CD14-positive monocyte (primary cell): ENCODE data around the gene DTNBP1. TPM values are rescaled to one million over a fixed set of nuclear protein-coding genes. Genes with fewer than 3 reads are reported as not detected.

Experiments used
- DNase-seq, 3 donors: peaks; one replicate each; pipeline ENCODE4 v3.0.0-alpha.2; 2011 to 2022
- H2AFZ ChIP-seq: 2 replicates; pipeline ENCODE4 v1.6.0; 2012; ENCODE audit warnings: mild to moderate bottlenecking, low read depth, low read length, inconsistent platforms; ENCODE audit not compliant: insufficient read depth, poor library complexity, severe bottlenecking
- H3K27ac ChIP-seq, 2 donors: 1 replicate in 1 of 2; 2 replicates in 1 of 2; pipeline ENCODE4 v1.5.1; 2012 to 2013; ENCODE audit warnings: low read length in 2 of 2, control low read depth in 1 of 2, inconsistent platforms in 1 of 2, low read depth in 1 of 2, mild to moderate bottlenecking in 1 of 2
- H3K27me3 ChIP-seq, 2 donors: one replicate each; pipeline versions ENCODE4 v1.6.0 to v1.6.1; 2011 to 2013; ENCODE audit warnings: low read length in 2 of 2; ENCODE audit not compliant: control insufficient read depth in 2 of 2, insufficient read depth in 2 of 2
- H3K36me3 ChIP-seq, 2 donors: replicated peaks in 1 of 2; 1 replicate in 1 of 2; 2 replicates in 1 of 2; pipeline versions ENCODE4 v1.5.1 to v1.6.1; 2012 to 2013; ENCODE audit warnings: low read length in 2 of 2, control low read depth in 1 of 2, inconsistent platforms in 1 of 2, mild to moderate bottlenecking in 1 of 2; ENCODE audit not compliant: insufficient read depth in 2 of 2, control insufficient read depth in 1 of 2
- H3K4me1 ChIP-seq, 2 donors: 1 replicate in 1 of 2; 2 replicates in 1 of 2; pipeline versions ENCODE4 v1.5.1 to v1.6.1; 2012 to 2013; ENCODE audit warnings: low read length in 2 of 2, control low read depth in 1 of 2, inconsistent platforms in 1 of 2, mild to moderate bottlenecking in 1 of 2, moderate library complexity in 1 of 2; ENCODE audit not compliant: insufficient read depth in 2 of 2, control insufficient read depth in 1 of 2
- H3K4me2 ChIP-seq: replicated peaks from 2 replicates; pipeline ENCODE3; 2012; ENCODE audit warnings: low read length, moderate library complexity, mild to moderate bottlenecking; ENCODE audit not compliant: poor library complexity, severe bottlenecking; ENCODE audit errors: extremely low read depth
- H3K4me3 ChIP-seq, 3 experiments: fragments of 200-600 bp in 1 of 3; sonication (generic) in 1 of 3; replicated peaks in 1 of 3; 1 replicate in 2 of 3; 2 replicates in 1 of 3; pipeline ENCODE4 v1.5.1; 2011 to 2013; ENCODE audit warnings: low read length in 3 of 3, mild to moderate bottlenecking in 3 of 3, control low read depth in 2 of 3, low read depth in 2 of 3, inconsistent platforms in 1 of 3, moderate library complexity in 1 of 3
- H3K79me2 ChIP-seq: 2 replicates; pipeline ENCODE4 v1.6.0; 2012; ENCODE audit warnings: mild to moderate bottlenecking, control low read depth, inconsistent platforms, low read length, moderate library complexity; ENCODE audit not compliant: insufficient read depth
- H3K9ac ChIP-seq: 2 replicates; pipeline ENCODE4 v1.6.0; 2017; ENCODE audit warnings: low read length, mild to moderate bottlenecking; ENCODE audit not compliant: insufficient read depth, poor library complexity, severe bottlenecking
- H3K9me3 ChIP-seq, 2 donors: replicated peaks in 1 of 2; 1 replicate in 1 of 2; 2 replicates in 1 of 2; pipeline versions ENCODE4 v1.5.1 to v1.6.1; 2012 to 2013; ENCODE audit warnings: low read length in 2 of 2, control low read depth in 1 of 2; ENCODE audit not compliant: control insufficient read depth in 1 of 2, insufficient read depth in 1 of 2
- H4K20me1 ChIP-seq: 2 replicates; pipeline ENCODE4 v1.6.0; 2012; ENCODE audit warnings: mild to moderate bottlenecking, low read length, control low read depth, moderate library complexity; ENCODE audit not compliant: insufficient read depth
- H3K27ac Mint-ChIP-seq, 7 donors: one replicate each; pipeline ENCODE4 v1.8.0; 2020; ENCODE audit warnings: mild to moderate bottlenecking in 7 of 7, mixed read lengths in 7 of 7, moderate library complexity in 6 of 7, inconsistent platforms in 2 of 7
- H3K27me3 Mint-ChIP-seq, 3 donors: one replicate each; pipeline ENCODE4 v1.8.0; 2021 to 2022; ENCODE audit warnings: low read depth in 3 of 3, mild to moderate bottlenecking in 3 of 3, mixed read lengths in 3 of 3, moderate library complexity in 3 of 3, inconsistent platforms in 1 of 3
- H3K36me3 Mint-ChIP-seq, 2 donors: one replicate each; pipeline ENCODE4 v1.8.0; 2020; ENCODE audit warnings: mixed read lengths in 2 of 2, inconsistent platforms in 1 of 2, mild to moderate bottlenecking in 1 of 2
- H3K4me1 Mint-ChIP-seq: one replicate; pipeline ENCODE4 v1.8.0; 2020; ENCODE audit warnings: mild to moderate bottlenecking, mixed read lengths
- H3K4me3 Mint-ChIP-seq, 2 donors: one replicate each; pipeline ENCODE4 v1.8.0; 2020; ENCODE audit warnings: mild to moderate bottlenecking in 2 of 2, mixed read lengths in 2 of 2, moderate library complexity in 1 of 2
- H3K9me3 Mint-ChIP-seq, 7 donors: one replicate each; pipeline ENCODE4 v1.8.0; 2020 to 2022; ENCODE audit warnings: mixed read lengths in 7 of 7, mild to moderate bottlenecking in 6 of 7, moderate library complexity in 6 of 7, inconsistent platforms in 2 of 7
- WGBS: methylation state at CpG from one replicate; pipeline ENCODE4 v1.1.5; 2013; ENCODE audit warnings: missing lambda C conversion rate; ENCODE audit not compliant: insufficient coverage; 5-methylcytosine and 5-hydroxymethylcytosine counted together
- intact Hi-C, 2 donors: fragments of 100-400 bp; cut with micrococcal nuclease; formaldehyde crosslinking; loops; one replicate each; pipeline versions ENCODE4 v1.15.0 to v1.15.1; 2023
- polyA plus RNA-seq, 3 donors: library from polyadenylated mRNA; depleted of rRNA in 1 of 3; unstranded in 2 of 3; stranded (reverse) in 1 of 3; fragments of 300-500 nt in 2 of 3; fragments of >200 nt in 1 of 3; fragmentation: Illumina TruSeq in 2 of 3; gene quantifications; 1 replicate in 2 of 3; 2 replicates in 1 of 3; pipeline ENCODE4 v1.2.3, GENCODE V29; 2012 to 2021
- TF ChIP-seq, protein P1 (sequence below): fragments of 200-600 bp; IDR thresholded peaks from one replicate; pipeline ENCODE4 v1.8.0; 2022; ENCODE audit warnings: antibody characterized with exemption, mild to moderate bottlenecking

DTNBP1 gene
- polyA plus RNA-seq, 3 donors, result 19.7 to 26.9 (median 20.5) TPM

DNA sequence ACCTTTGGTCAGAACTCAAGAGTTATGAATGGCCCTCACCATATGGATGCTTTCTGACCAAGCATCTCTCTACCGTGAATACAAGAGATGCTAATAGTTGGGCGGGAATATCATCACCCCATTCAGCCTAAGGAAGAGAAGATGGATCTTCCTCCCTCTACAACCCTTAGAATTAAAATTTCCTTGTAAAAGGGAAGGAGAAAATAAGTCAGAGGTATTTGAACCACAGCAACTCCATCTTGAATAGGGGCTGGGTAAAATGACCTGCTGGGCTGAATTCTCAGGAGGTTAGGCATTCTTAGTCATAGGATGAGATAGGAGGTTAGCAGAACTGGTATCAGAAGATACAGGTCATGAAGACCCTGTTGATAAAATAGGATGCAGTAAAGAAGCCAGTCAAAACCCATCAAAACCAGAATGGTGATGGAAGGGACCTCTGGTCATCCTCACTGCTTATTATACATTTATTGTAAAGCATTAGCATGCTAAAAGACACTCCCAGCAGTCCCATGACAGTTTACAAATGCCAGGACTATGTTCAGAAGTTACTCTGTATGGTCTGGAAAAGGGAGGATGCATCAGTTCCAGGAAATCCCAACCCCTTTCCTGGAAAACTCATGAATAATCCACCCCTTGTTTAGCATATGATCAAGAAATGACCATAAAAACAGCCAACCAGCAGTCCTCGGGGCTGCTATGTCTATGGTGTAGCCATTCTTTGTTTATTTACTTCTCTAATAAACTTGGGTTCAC, 101.2 kb downstream of the DTNBP1 start:
- no peak overlapping the region for H3K4me3 Mint-ChIP-seq
- peaks cover 6% of the 10 kb centered on the region for H3K4me1 Mint-ChIP-seq
- peaks cover 4 to 7% of the 10 kb centered on the region in 2 donors for H3K36me3 Mint-ChIP-seq
- Histone ChIP-seq H3K27me3 (no peaks in the 10 kb centered on the region), H2AFZ (no peak overlapping the region), H3K4me1 (no peaks in the 10 kb centered on the region), H3K4me3 (no peak overlapping the region), H3K36me3 (no peaks in the 10 kb centered on the region), H4K20me1 (peaks cover 47% of the 10 kb centered on the region), H3K27ac (no peak overlapping the region), H3K9ac (no peak overlapping the region), H3K4me2 (no peak overlapping the region), H3K79me2 (peaks cover 17% of the 10 kb centered on the region), H3K9me3 (no peaks in the 10 kb centered on the region)
- no peaks in the 10 kb centered on the region for H3K9me3 Mint-ChIP-seq
- no peak for DNase-seq
- TF ChIP-seq, protein P1, sequence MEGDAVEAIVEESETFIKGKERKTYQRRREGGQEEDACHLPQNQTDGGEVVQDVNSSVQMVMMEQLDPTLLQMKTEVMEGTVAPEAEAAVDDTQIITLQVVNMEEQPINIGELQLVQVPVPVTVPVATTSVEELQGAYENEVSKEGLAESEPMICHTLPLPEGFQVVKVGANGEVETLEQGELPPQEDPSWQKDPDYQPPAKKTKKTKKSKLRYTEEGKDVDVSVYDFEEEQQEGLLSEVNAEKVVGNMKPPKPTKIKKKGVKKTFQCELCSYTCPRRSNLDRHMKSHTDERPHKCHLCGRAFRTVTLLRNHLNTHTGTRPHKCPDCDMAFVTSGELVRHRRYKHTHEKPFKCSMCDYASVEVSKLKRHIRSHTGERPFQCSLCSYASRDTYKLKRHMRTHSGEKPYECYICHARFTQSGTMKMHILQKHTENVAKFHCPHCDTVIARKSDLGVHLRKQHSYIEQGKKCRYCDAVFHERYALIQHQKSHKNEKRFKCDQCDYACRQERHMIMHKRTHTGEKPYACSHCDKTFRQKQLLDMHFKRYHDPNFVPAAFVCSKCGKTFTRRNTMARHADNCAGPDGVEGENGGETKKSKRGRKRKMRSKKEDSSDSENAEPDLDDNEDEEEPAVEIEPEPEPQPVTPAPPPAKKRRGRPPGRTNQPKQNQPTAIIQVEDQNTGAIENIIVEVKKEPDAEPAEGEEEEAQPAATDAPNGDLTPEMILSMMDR, result no peak
- H3K27me3 Mint-ChIP-seq, result peaks cover 0 to 2% (median 0%) of the 10 kb centered on the region in 3 donors
- intact Hi-C loops, result no loop called here
- no peak overlapping the region for H3K27ac Mint-ChIP-seq
- WGBS, result no CpG with 5 or more reads among the region's 3 CpGs

DNA sequence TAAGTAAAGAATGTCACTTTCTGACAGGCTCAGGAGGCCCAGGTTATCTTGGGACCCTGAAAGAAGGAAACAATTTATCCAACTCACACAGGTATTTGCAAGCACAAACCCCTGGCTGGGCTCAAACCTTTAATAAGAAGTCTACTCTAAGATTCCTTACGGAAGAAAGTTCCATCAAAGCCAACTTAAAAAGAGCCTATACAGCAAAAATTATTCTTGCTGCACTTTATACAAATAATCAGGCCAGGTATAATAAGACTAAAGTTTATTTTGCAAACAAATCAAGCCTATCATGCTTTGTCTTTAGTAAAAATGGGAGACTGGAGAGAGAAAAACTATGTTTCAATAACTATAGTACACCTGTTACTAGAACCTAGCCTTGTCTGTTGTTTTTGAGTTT, 102.1 kb downstream of the DTNBP1 start:
- H3K4me1 Mint-ChIP-seq, result peaks cover 9% of the 10 kb centered on the region
- H2AFZ ChIP-seq, result no peak overlapping the region
- DNase-seq, result no peak
- TF ChIP-seq, protein P1, result no peak
- H4K20me1 ChIP-seq, result peaks cover 52% of the 10 kb centered on the region
- no peak overlapping the region for H3K9ac ChIP-seq
- H3K36me3 ChIP-seq, result no peaks in the 10 kb centered on the region
- no peak overlapping the region for H3K4me2 ChIP-seq
- H3K4me1 ChIP-seq, result peaks cover 0 to 1% of the 10 kb centered on the region in 2 donors
- H3K27me3 Mint-ChIP-seq, result peaks cover 0 to 2% (median 0%) of the 10 kb centered on the region in 3 donors
- no peak overlapping the region for H3K4me3 Mint-ChIP-seq
- H3K9me3 Mint-ChIP-seq, result no peaks in the 10 kb centered on the region
- no peak overlapping the region for H3K27ac ChIP-seq
- H3K79me2 ChIP-seq, result peaks cover 13% of the 10 kb centered on the region
- H3K27me3 ChIP-seq, result no peaks in the 10 kb centered on the region
- no peaks in the 10 kb centered on the region for H3K9me3 ChIP-seq
- H3K36me3 Mint-ChIP-seq, result peaks cover 4 to 7% of the 10 kb centered on the region in 2 donors
- H3K4me3 ChIP-seq, result no peak overlapping the region
- no CpG with 5 or more reads among the region's 1 CpG for WGBS
- intact Hi-C loops, result no loop called here
- H3K27ac Mint-ChIP-seq, result no peak overlapping the region
